Pancreas (tissue), 10 donors: ENCODE data around the gene ASB2. TPM values are rescaled to one million over a fixed set of nuclear protein-coding genes. Genes with fewer than 3 reads are reported as not detected.

Source experiments
- ATAC-seq, 4 donors: fragments of 200-7000 bp; cut with Tn5 transposase; one replicate each; pipeline versions ENCODE4 v1.8.0 to v1.9.1; 2020; ENCODE audit warnings: mild to moderate bottlenecking in 4 of 4, moderate library complexity in 4 of 4
- DNase-seq, 6 donors: peaks; one replicate each; pipeline ENCODE4 v3.0.0-alpha.2; 2020
- FAIRE-seq: peaks from 2 replicates; lab custom pipeline; 2012; peaks lifted over from hg19 to GRCh38; lab: Jason Lieb, UNC
- H3K27ac ChIP-seq, 4 donors: fragments of 200-600 bp; sonication (generic); 1 replicate in 3 of 4; 2 replicates in 1 of 4; pipeline versions ENCODE4 v1.5.0 to v1.8.0; 2020
- H3K27me3 ChIP-seq, 4 donors: fragments of 200-600 bp; one replicate each; pipeline ENCODE4 v1.8.0; 2021
- H3K36me3 ChIP-seq, 3 donors: fragments of 200-600 bp; sonication (generic) in 1 of 3; one replicate each; pipeline versions ENCODE4 v1.5.0 to v1.8.0; 2020 to 2021
- H3K4me1 ChIP-seq, 3 donors: fragments of 200-600 bp; one replicate each; pipeline ENCODE4 v1.8.0; 2021
- H3K4me3 ChIP-seq, 4 donors: fragments of 200-600 bp; sonication (generic) in 2 of 4; one replicate each; pipeline versions ENCODE4 v1.5.0 to v1.8.0; 2020 to 2021
- H3K9me3 ChIP-seq, 4 donors: fragments of 200-600 bp; one replicate each; pipeline ENCODE4 v1.8.0; 2021
- CTCF ChIP-seq, 4 donors: fragments of 200-600 bp; sonication (generic) in 3 of 4; IDR thresholded peaks; one replicate each; pipeline versions ENCODE4 v1.5.0 to v1.8.0; 2021; ENCODE audit warnings: antibody characterized with exemption in 4 of 4
- WGBS, 2 donors: extraction: QIAGEN DNeasy Blood & Tissue Kit; methylation state at CpG; one replicate each; pipeline ENCODE4 v1.1.7; 2013; 5-methylcytosine and 5-hydroxymethylcytosine counted together
- intact Hi-C, 3 donors: fragments of 100-400 bp; cut with DNase I; formaldehyde crosslinking; loops; one replicate each; pipeline versions ENCODE4 v1.11.1 to v1.14.2; 2022
- polyA plus RNA-seq, 2 donors: library from polyadenylated mRNA; stranded (reverse); fragments of 200-250 nt; gene quantifications; one replicate each; pipeline ENCODE4 v1.2.3, GENCODE V29; 2013
- total RNA-seq, 6 donors: library from RNA; stranded (reverse); fragmentation: NEBNext Ultra II Directional in 4 of 6; extraction: Animal tissue kit (Norgen Biotek cat#: 25700) in 4 of 6; gene quantifications; one replicate each; pipeline versions ENCODE4 v1.2.1 to v1.2.4, GENCODE V29; 2021 to 2023
- donor health status: healthy with polysubstance abuse.
- donor health status: DM: no; HTN: no; CAD: no; lungs with moderate emphysema.
- donor health status: DM: no; HTN: no; CAD: no.
- donor health status: control.
- donor health status: control.
- donor health status: Bipolar disorder and iron deficiency.
- donor health status: DM: yes; HTN: yes; CAD: no.
- donor health status: DM: no; HTN: no; CAD: no.
- donor health status: DM: no; HTN: no; CAD: no.
- donor health status: DM: yes; HTN: yes; CAD: no.

Gene ASB2
- total and polyA plus RNA-seq, 8 donors, result 0.09 to 1.4 (median 0.40) TPM

DNA sequence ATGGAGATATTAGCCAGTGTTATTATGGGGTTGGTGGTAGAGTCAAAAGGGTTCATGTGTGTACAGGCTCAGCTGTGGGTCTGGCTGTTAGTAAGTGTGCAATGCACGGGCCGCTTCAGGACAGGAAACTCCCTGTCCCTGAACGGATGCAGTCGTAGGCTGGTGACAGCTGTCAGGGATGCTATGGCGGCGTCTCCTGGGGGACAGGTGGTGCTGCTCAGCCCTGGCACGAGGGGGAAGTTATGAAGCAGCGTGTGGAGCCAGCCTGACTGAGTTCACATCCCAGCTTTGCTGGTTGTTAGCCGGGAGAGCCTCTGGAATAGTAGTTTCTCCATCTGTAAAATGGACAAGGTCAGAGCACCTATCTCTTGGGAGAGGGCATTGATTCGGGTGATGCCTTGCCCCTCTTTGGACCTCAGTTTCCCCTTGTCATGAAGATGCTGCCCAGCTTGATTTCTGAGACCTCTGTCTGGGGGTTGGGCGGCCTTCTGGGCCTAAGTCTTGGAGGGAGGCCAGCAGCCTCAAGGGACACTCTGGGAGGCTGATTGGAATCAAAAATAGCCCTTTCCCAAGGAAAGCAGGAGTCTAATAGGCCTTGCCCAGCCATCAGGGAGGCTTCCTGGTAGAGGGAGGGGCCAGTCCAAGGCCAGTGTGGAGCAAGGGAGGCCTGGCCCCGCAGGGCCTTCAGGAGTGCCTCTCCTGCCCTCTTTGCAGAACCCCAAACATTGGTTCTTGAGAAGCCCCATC lies 7.1 kb downstream of the ASB2 start:
- no peak for FAIRE-seq
- WGBS, 2 donors, result 78 to 83% methylated on average over 12 of the region's 12 CpGs

DNA sequence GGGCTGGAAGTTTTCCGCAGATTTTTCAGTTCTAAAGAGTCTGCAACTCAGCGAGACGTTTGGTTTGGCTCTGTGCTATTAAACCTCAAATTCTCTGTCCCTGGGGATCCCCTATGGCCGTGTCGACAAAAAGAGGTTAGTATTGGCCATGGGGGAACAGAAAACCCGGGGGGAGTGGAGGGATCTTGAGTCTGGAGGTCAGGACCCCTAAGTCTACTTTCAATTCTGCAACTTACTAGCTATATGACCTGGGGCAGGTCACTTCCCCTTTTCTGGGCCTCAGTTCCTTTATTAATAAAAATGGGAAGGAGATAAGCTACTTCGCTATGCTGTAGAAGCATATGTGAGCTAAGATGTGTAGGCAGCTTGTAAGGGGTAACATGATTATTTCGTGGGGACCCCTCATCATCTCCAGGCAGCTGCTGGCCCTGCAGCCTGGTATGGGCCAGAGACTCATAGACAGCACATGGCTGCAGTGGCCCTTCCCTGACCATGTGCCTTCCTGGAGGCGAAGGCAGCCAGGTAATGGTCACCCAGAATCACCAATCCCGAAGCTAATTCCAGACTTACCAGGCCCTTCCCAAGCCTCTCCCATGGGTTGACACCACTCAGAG lies 8.6 kb downstream of the ASB2 start:
- TF ChIP-seq CTCF (IDR thresholded peaks at IDR 0.05), result no peak
- FAIRE-seq (no peak), DNase-seq (no peak), ATAC-seq (no peak)
- Histone ChIP-seq H3K27me3 (no peaks in the 10 kb centered on the region), H3K27ac (no peak overlapping the region), H3K9me3 (no peaks in the 10 kb centered on the region), H3K4me3 (no peak overlapping the region), H3K36me3 (no peaks in the 10 kb centered on the region), H3K4me1 (no peaks in the 10 kb centered on the region)
- 69 to 71% methylated on average over 10 of the region's 10 CpGs for WGBS, 2 donors
- intact Hi-C loops, result no loop called here

More for the DNA sequence above, 7.1 kb downstream of the ASB2 start:
- no peak for TF ChIP-seq CTCF (IDR thresholded peaks at IDR 0.05)
- Histone ChIP-seq H3K4me3 (no peak overlapping the region), H3K9me3 (no peaks in the 10 kb centered on the region), H3K27ac (no peak overlapping the region), H3K4me1 (no peaks in the 10 kb centered on the region), H3K27me3 (no peaks in the 10 kb centered on the region), H3K36me3 (no peaks in the 10 kb centered on the region)
- intact Hi-C loops, result no loop called here
- ATAC-seq (peak in 1 of 4 donors; percentile 9), DNase-seq (no peak)

DNA sequence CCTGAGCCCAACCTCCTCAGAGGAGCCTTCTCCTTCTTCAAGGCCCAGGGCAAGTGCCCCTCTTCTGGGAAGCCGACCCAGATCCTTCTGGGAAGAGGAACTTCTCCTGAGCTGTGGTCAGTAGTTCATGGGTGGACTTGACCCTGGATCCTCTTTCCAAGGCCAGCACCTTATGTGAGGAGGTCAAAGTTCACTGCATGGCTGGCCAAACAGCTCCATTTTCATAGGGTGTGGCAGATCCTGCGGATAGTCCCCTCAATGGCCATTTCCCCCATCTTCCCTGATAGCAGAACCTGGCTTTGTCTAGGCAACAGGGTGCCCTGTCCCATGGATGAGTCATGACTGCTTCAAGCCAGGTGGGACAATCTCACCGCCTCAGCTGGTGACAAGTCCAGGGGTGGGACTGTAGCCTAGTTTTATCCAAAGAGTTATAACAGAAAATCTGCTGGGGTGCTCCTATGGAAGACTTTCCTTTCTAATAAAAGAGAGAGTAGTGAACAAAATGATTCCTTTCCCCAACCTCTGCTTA lies 10.4 kb downstream of the ASB2 start:
- Histone ChIP-seq H3K4me3 (no peak overlapping the region), H3K36me3 (no peaks in the 10 kb centered on the region), H3K9me3 (no peaks in the 10 kb centered on the region), H3K27me3 (no peaks in the 10 kb centered on the region), H3K27ac (no peak overlapping the region), H3K4me1 (no peaks in the 10 kb centered on the region)
- WGBS, 2 donors, result 96 to 97% methylated on average over 3 of the region's 3 CpGs
- no peak for DNase-seq
- ATAC-seq, result no peak
- no peak for FAIRE-seq
- intact Hi-C loops, result no loop called here
- no peak for TF ChIP-seq CTCF (IDR thresholded peaks at IDR 0.05)

DNA sequence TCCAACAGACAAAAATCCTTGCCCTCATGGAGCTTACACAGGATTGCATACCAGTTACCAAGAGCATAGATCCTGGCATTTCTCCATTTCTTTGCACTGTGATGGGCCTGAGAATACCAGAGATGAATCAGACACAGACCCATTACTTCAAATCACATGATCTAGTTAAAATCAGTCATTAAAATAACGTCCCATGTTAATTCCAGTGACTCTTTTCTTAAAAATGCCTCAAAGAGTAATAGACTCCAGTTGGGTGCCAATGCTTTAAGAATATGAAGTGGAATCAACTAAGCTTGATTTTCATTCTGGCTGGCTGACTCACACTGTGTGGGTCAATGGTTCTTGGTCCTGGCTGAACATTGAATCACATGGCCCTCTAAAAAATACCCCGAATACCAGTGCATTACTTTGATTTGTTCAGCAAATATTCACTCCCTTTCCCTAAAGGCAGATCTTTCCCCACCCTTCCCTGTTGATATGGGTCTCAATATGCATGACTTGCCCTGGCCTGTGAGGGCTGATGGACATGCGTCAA lies 11.0 kb downstream of the ASB2 start:
- Histone ChIP-seq H3K27me3 (no peaks in the 10 kb centered on the region), H3K27ac (no peak overlapping the region), H3K4me3 (no peak overlapping the region), H3K9me3 (no peaks in the 10 kb centered on the region), H3K4me1 (no peaks in the 10 kb centered on the region), H3K36me3 (no peaks in the 10 kb centered on the region)
- FAIRE-seq (no peak), ATAC-seq (no peak), DNase-seq (no peak)
- 78 to 81% methylated on average over 3 of the region's 3 CpGs for WGBS, 2 donors
- intact Hi-C loops, result no loop called here
- TF ChIP-seq CTCF (IDR thresholded peaks at IDR 0.05), result no peak
